Coronary artery (tissue), 2 donors: ENCODE measurements around the gene PIK3IP1.

Experiments
- DNase-seq: peaks from one replicate; pipeline ENCODE4 v3.0.0-alpha.2; 2017; ENCODE audit warnings: low spot score
- H3K27ac ChIP-seq, 2 donors: fragments of 200-600 bp; sonication (generic); one replicate each; pipeline ENCODE4 v1.5.1; 2016 to 2019
- H3K4me3 ChIP-seq: fragments of 200-600 bp; sonication (generic); 2 replicates; pipeline ENCODE4 v1.5.1; 2016; ENCODE audit warnings: mild to moderate bottlenecking, moderate library complexity
- TF ChIP-seq, protein P1 (sequence below): fragments of 200-600 bp; sonication (generic); IDR thresholded peaks from one replicate; pipeline ENCODE4 v1.5.1; 2019; ENCODE audit warnings: antibody characterized with exemption

The PIK3IP1 gene

DNA sequence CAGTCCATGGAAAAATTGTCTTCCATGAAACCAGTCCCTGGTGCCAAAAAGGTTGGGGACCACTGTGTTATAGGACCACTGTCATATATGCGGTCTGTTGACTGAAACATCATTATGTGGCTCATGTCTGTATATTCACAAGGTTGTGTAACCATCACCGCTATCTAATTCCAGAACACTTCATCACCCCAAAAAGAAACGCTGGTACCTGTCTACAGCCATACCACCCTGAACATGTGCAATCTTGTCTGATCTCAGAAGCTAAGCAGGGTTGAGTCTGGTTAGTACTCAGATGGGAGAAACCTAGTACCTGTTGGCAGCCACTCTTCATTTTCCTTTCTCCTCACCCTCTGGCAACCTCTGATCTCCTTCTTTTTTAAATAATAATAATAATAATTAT, 12.9 kb upstream of the PIK3IP1 start:
- H3K4me3 ChIP-seq, result no peak overlapping the region
- H3K27ac ChIP-seq, result no peak overlapping the region
- TF ChIP-seq, protein P1, sequence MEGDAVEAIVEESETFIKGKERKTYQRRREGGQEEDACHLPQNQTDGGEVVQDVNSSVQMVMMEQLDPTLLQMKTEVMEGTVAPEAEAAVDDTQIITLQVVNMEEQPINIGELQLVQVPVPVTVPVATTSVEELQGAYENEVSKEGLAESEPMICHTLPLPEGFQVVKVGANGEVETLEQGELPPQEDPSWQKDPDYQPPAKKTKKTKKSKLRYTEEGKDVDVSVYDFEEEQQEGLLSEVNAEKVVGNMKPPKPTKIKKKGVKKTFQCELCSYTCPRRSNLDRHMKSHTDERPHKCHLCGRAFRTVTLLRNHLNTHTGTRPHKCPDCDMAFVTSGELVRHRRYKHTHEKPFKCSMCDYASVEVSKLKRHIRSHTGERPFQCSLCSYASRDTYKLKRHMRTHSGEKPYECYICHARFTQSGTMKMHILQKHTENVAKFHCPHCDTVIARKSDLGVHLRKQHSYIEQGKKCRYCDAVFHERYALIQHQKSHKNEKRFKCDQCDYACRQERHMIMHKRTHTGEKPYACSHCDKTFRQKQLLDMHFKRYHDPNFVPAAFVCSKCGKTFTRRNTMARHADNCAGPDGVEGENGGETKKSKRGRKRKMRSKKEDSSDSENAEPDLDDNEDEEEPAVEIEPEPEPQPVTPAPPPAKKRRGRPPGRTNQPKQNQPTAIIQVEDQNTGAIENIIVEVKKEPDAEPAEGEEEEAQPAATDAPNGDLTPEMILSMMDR, result no peak
- DNase-seq, result no peak

DNA sequence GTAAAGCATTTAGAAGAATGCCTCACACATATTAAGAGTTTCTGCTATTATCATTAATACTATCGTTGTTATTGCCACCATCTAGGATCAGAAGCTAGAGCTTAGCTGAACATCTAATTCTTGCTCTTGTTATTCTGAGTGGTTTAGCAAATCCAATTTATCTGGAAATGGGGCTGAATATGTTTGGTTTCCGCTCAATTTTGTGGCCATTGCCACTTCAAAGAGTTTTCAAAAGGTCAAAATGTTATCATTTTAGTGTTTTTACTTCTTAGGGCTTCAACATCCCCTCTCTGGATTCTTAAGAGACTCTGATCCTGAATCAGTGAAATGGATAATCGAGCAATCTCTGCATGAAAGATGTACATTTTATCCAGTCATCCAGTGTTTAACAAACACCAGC, 10.2 kb upstream of the PIK3IP1 start:
- no peak overlapping the region for H3K27ac ChIP-seq
- H3K4me3 ChIP-seq, result no peak overlapping the region
- TF ChIP-seq, protein P1, result no peak
- no peak for DNase-seq

- TF ChIP-seq, protein P1, result no peak
- no peak overlapping the region for H3K27ac ChIP-seq
- no peak for DNase-seq
- H3K4me3 ChIP-seq, result no peak overlapping the region
Observed at GRCh38 chr22:31302006-31302405, 9.7 kb upstream of the PIK3IP1 start.

GRCh38 chr22:31300896-31301295, 8.6 kb upstream of the PIK3IP1 start:
- Histone ChIP-seq H3K27ac (no peak overlapping the region), H3K4me3 (no peak overlapping the region)
- DNase-seq, result no peak
- TF ChIP-seq, protein P1, result no peak

DNA sequence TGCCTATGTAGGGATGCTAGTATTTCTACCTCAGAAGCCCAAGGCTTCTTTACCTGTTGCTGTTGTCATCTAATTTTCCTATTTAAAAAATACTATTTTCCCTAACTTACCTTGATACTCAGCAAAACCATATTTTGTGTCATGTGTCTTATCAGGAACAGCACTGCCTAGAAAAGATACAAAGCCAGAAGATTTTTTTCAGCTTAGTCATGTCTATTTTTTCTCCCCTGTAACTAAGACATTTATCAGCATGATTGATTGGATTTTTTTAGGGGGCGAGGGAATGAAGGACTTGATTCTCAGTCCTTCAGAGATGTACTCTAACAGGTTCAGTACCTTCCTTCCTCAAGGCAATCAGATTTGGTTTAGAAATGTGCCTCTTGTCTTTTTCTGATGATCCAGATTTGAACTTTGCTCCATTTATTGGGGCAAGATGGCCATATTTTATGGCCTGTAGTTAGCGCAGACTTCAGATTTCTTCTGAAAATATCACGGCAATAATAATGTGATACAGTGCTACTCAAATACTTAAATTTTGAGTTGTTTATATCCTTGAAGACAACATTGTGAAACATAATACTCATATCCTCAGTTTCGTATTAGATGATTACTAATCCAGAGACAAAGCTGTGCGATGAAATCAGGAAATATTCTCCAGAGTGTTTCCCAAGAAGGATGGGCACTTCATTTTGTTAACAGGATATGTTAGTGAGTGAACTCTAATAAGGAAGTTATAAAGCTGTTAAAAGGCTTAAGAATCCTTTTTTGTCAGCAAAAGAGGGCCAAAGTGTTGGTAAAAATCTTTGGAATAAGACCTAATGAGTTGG, 3.8 kb upstream of the PIK3IP1 start:
- Histone ChIP-seq H3K4me3 (peak overlapping the region; percentile 33), H3K27ac (peak overlapping the region; percentile 69 to 82)
- TF ChIP-seq, protein P1, result no peak
- DNase-seq, result no peak

DNA sequence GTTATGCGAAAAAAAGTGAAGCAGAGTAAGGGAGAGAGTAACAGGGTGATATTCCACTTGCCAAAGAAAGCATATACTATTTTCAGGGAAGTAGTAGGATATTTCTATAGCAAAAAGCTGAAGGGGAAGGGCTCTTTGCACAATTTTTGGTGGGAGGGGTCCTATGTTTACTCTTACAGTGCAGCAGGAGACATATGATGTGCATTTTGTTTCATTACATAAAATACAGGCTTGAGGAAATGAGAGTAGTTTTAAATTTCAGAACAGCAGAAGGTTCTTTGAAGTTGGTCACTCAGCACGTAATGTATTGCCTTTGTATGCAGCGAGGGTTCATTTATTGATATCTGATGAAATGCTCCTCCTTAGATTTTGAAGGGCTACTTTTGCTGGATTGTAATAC, 3.1 kb upstream of the PIK3IP1 start:
- DNase-seq, result no peak
- peak overlapping the region; percentile 69 to 82 for H3K27ac ChIP-seq
- no peak overlapping the region for H3K4me3 ChIP-seq
- TF ChIP-seq, protein P1, result no peak
